OCI-LY3 (cell line): ENCODE measurements around the gene SERF1A.
"Not testable (repeated sequence)": the region's sequence is repeated elsewhere in the genome, so short reads cannot be mapped to it uniquely, and the experiment has no call there.

Experiments
- CTCF ChIP-seq: fragments of 200-600, 300-600 bp; sonication (generic); IDR thresholded peaks from 2 replicates; pipeline ENCODE4 v1.5.1; 2014; ENCODE audit warnings: antibody characterized with exemption, low read length, low read depth
- EZH2phosphoT487 ChIP-seq: fragments of 200-600 bp; shearing (Covaris generic); IDR thresholded peaks from 2 replicates; pipeline ENCODE4 v1.6.1; 2018; ENCODE audit warnings: antibody characterized with exemption, mixed run types, low read depth

DNA sequence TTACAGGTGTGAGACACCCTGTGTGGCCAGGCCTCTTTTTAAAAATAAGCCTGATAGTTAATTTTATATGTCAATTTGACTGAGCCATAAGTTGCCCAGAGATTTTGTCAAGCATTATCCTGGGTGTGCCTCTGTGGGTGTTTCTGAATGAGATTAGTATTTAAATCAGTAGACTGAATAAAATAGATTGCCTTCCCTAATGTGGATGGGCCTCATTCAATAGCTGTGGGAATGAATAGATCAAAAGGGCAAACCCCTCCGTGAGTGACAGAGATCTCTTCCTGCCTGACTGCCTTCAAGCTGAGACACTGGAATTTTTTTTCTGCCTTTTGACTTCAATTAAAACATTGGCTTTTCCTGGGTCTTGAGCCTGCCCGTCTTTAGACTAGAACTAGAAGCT, 33.7 kb upstream of the SERF1A start:
- not testable (repeated sequence) for TF ChIP-seq CTCF, EZH2phosphoT487
